ENCODE measurements around the gene SHC3.

SHC3 gene

GRCh38 chr9:89047667-89048066, 131.0 kb downstream of the SHC3 start:
- Histone ChIP-seq H3K9me3 (no peaks in the 10 kb centered on the region), H3K27me3 (peaks cover 27% of the 10 kb centered on the region), H3K27ac (no peak overlapping the region), H3K4me1 (ENCODE audit: control insufficient read depth in 1 of 2, insufficient read depth in 1 of 2, low read depth in 1 of 2, low read length in 1 of 2) (no peaks in the 10 kb centered on the region), H3K36me3 (no peaks in the 10 kb centered on the region), H3K4me3 (ENCODE audit: low read depth in 1 of 2, low read length in 1 of 2) (no peak overlapping the region)
- no peak for TF ChIP-seq CTCF (IDR thresholded peaks at IDR 0.05)

DNA sequence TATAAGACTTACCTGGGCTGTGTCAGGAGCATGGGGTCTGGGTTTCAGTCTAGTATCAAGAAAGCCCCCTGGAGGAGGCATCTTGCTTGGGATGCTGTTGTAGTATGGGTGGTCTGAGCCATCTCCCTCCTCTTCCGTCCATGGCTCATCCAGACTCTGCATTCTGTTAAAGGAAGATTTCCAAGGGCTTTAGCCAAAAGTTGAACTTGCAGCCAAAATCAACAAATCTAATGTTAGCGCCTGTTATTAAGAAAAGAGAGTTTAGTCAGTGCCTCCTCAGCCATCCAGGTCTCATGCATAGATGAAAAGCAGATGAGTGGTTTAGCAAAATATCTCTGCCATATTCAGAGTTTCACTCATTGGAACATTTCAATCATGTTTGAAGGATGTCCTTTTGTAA, 131.8 kb downstream of the SHC3 start:
- no peak overlapping the region for H3K27ac ChIP-seq
- no peak overlapping the region for H3K4me3 ChIP-seq (ENCODE audit: low read depth in 1 of 2, low read length in 1 of 2)
- H3K9me3 ChIP-seq: no peaks in the 10 kb centered on the region
- H3K4me1 ChIP-seq (ENCODE audit: control insufficient read depth in 1 of 2, insufficient read depth in 1 of 2, low read depth in 1 of 2, low read length in 1 of 2): no peaks in the 10 kb centered on the region
- H3K27me3 ChIP-seq: peaks cover 26% of the 10 kb centered on the region
- H3K36me3 ChIP-seq: no peaks in the 10 kb centered on the region
- TF ChIP-seq CTCF (IDR thresholded peaks at IDR 0.05): no peak

DNA sequence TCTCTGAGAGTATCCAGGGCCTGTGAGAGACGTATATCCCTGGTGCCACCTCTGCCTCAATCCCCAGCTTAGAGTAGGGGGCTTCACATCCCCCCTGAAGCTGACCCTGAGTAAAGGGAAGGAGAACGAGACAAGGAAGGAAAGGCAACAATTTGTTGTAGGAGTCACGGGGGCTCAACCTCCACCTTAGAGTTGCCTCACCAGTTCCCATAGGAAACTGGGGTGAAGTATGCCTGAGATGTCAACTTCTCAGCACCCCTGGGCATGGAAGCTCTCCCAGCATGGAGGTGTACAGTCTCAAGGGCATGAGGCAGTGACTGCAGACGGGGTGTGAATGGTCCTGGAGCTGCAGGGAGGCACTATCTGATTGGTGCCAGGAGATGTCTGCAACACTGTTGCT, 133.7 kb downstream of the SHC3 start:
- no peak for TF ChIP-seq CTCF (IDR thresholded peaks at IDR 0.05)
- no peaks in the 10 kb centered on the region for H3K9me3 ChIP-seq
- no peaks in the 10 kb centered on the region for H3K4me1 ChIP-seq (ENCODE audit: control insufficient read depth in 1 of 2, insufficient read depth in 1 of 2, low read depth in 1 of 2, low read length in 1 of 2)
- H3K36me3 ChIP-seq: no peaks in the 10 kb centered on the region
- peaks cover 28% of the 10 kb centered on the region for H3K27me3 ChIP-seq
- H3K27ac ChIP-seq: no peak overlapping the region
- H3K4me3 ChIP-seq (ENCODE audit: low read depth in 1 of 2, low read length in 1 of 2): no peak overlapping the region

GRCh38 chr9:89044104-89044503, 134.5 kb downstream of the SHC3 start:
- H3K27me3 ChIP-seq: peaks cover 23% of the 10 kb centered on the region
- no peak overlapping the region for H3K27ac ChIP-seq
- no peak overlapping the region for H3K4me3 ChIP-seq (ENCODE audit: low read depth in 1 of 2, low read length in 1 of 2)
- no peaks in the 10 kb centered on the region for H3K4me1 ChIP-seq (ENCODE audit: control insufficient read depth in 1 of 2, insufficient read depth in 1 of 2, low read depth in 1 of 2, low read length in 1 of 2)
- TF ChIP-seq CTCF (IDR thresholded peaks at IDR 0.05): no peak
- H3K36me3 ChIP-seq: no peaks in the 10 kb centered on the region
- H3K9me3 ChIP-seq: no peaks in the 10 kb centered on the region

- Histone ChIP-seq H3K27ac (no peak overlapping the region), H3K36me3 (no peaks in the 10 kb centered on the region), H3K27me3 (peaks cover 16% of the 10 kb centered on the region), H3K4me3 (ENCODE audit: low read depth in 1 of 2, low read length in 1 of 2) (no peak overlapping the region), H3K4me1 (ENCODE audit: control insufficient read depth in 1 of 2, insufficient read depth in 1 of 2, low read depth in 1 of 2, low read length in 1 of 2) (no peaks in the 10 kb centered on the region), H3K9me3 (no peaks in the 10 kb centered on the region)
- no peak for TF ChIP-seq CTCF (IDR thresholded peaks at IDR 0.05)
Observed at GRCh38 chr9:89042984-89043383, 135.6 kb downstream of the SHC3 start.

GRCh38 chr9:89039664-89040063, 139.0 kb downstream of the SHC3 start:
- H3K27ac ChIP-seq: no peak overlapping the region
- no peak for TF ChIP-seq CTCF (IDR thresholded peaks at IDR 0.05)
- H3K36me3 ChIP-seq: no peaks in the 10 kb centered on the region
- H3K9me3 ChIP-seq: no peaks in the 10 kb centered on the region
- H3K4me1 ChIP-seq (ENCODE audit: control insufficient read depth in 1 of 2, insufficient read depth in 1 of 2, low read depth in 1 of 2, low read length in 1 of 2): peaks cover 12 to 14% of the 10 kb centered on the region in 2 experiments
- peaks cover 22% of the 10 kb centered on the region for H3K27me3 ChIP-seq
- no peak overlapping the region for H3K4me3 ChIP-seq (ENCODE audit: low read depth in 1 of 2, low read length in 1 of 2)

Measured in neutrophil (primary cell).